Caco-2 (cell line): ENCODE results near the gene CA7. TPM values are rescaled to one million over a fixed set of nuclear protein-coding genes. Genes with fewer than 3 reads are reported as not detected.

Experiments used
- BruUV-seq: library from RNA; stranded (reverse); fragments of 400-500 nt; replicated peaks from 2 replicates; lab custom pipeline; 2021; lab: Mats Ljungman, UMichigan
- CTCF ChIA-PET: fragments of 300-600 bp; sonication (Branson Sonifier 250); formaldehyde crosslinking; loops from one replicate; lab custom pipeline; 2022; ENCODE audit warnings: antibody characterized with exemption; lab: Charles Lee
- POLR2A ChIA-PET: fragments of 300-600 bp; sonication (Branson Sonifier 250); formaldehyde crosslinking; loops from one replicate; lab custom pipeline; 2022; ENCODE audit warnings: antibody characterized with exemption; lab: Charles Lee
- DNase-seq, 2 experiments: peaks; one replicate each; pipeline versions ENCODE4 v3.0.0 to v3.0.0-alpha.2; 2020 to 2022
- H3K27me3 ChIP-seq: replicated peaks from 2 replicates; pipeline ENCODE4 v1.6.0; 2011; ENCODE audit warnings: low read length; ENCODE audit not compliant: control insufficient read depth, insufficient read depth
- H3K36me3 ChIP-seq: 2 replicates; pipeline ENCODE4 v1.5.1; 2011; ENCODE audit warnings: low read length; ENCODE audit not compliant: control insufficient read depth, insufficient read depth
- H3K4me1 ChIP-seq: fragments of 250-450 bp; sonication (Bioruptor Pico); 2 replicates; pipeline ENCODE4 v1.5.1; 2020; ENCODE audit warnings: mild to moderate bottlenecking
- H3K4me3 ChIP-seq: 2 replicates; pipeline ENCODE4 v1.5.1; 2011; ENCODE audit warnings: low read depth, mild to moderate bottlenecking, control low read depth, low read length
- H3K9me3 ChIP-seq: fragments of 250-450 bp; sonication (Bioruptor Pico); 2 replicates; pipeline ENCODE4 v1.5.1; 2020; ENCODE audit warnings: mild to moderate bottlenecking, moderate library complexity
- H3K27ac Mint-ChIP-seq: one replicate; pipeline ENCODE4 v1.8.0; 2022; ENCODE audit warnings: mixed read lengths; ENCODE audit not compliant: unreplicated experiment
- H3K27me3 Mint-ChIP-seq: one replicate; pipeline ENCODE4 v1.8.0; 2022; ENCODE audit warnings: mixed read lengths; ENCODE audit not compliant: insufficient read depth, unreplicated experiment
- H3K36me3 Mint-ChIP-seq: one replicate; pipeline ENCODE4 v1.8.0; 2022; ENCODE audit warnings: mild to moderate bottlenecking, mixed read lengths; ENCODE audit not compliant: insufficient read depth, unreplicated experiment
- H3K4me1 Mint-ChIP-seq: one replicate; pipeline ENCODE4 v1.8.0; 2022; ENCODE audit warnings: low read depth, mixed read lengths; ENCODE audit not compliant: unreplicated experiment
- H3K4me3 Mint-ChIP-seq: one replicate; pipeline ENCODE4 v1.8.0; 2022; ENCODE audit warnings: mild to moderate bottlenecking, moderate library complexity, mixed read lengths; ENCODE audit not compliant: unreplicated experiment
- H3K9me3 Mint-ChIP-seq: one replicate; pipeline ENCODE4 v1.8.0; 2022; ENCODE audit warnings: mixed read lengths; ENCODE audit not compliant: unreplicated experiment
- intact Hi-C: fragments of 100-400 bp; cut with micrococcal nuclease; formaldehyde crosslinking; loops from one replicate; pipeline ENCODE4 v1.10.0; 2022; ENCODE audit not compliant: unreplicated experiment
- total RNA-seq: library from RNA; stranded (reverse); gene quantifications from 2 replicates; pipeline ENCODE4 v1.2.3, GENCODE V29; 2022
- TF ChIP-seq, protein P1 (sequence below), 2 experiments: fragments of 200-600 bp in 1 of 2; IDR thresholded peaks; 1 replicate in 1 of 2; 2 replicates in 1 of 2; pipeline versions ENCODE4 v1.5.1 to v1.8.0; 2011 to 2022; ENCODE audit warnings: antibody characterized with exemption in 1 of 2, control low read depth in 1 of 2, inconsistent platforms in 1 of 2, low read depth in 1 of 2, low read length in 1 of 2, mild to moderate bottlenecking in 1 of 2, moderate library complexity in 1 of 2; ENCODE audit not compliant: insufficient read depth in 1 of 2, severe bottlenecking in 1 of 2, unreplicated experiment in 1 of 2

The CA7 gene
- total RNA-seq, 1 experiment from 2014 or later = 0.68 TPM

GRCh38 chr16:66824006-66824405 lies 20.2 kb upstream of the CA7 start:
- Histone ChIP-seq H3K9me3 (no peaks in the 10 kb centered on the region), H3K27me3 (no peaks in the 10 kb centered on the region), H3K4me3 (no peak overlapping the region), H3K4me1 (no peaks in the 10 kb centered on the region), H3K36me3 (peaks cover 5% of the 10 kb centered on the region)
- intact Hi-C loops = no loop called here
- no peak for DNase-seq
- Mint-ChIP-seq H3K4me3 (no peak overlapping the region), H3K36me3 (peaks cover 82% of the 10 kb centered on the region), H3K27ac (no peak overlapping the region), H3K4me1 (no peaks in the 10 kb centered on the region), H3K9me3 (no peaks in the 10 kb centered on the region), H3K27me3 (no peaks in the 10 kb centered on the region)
- BruUV-seq = no TSS peak
- TF ChIP-seq, protein P1, sequence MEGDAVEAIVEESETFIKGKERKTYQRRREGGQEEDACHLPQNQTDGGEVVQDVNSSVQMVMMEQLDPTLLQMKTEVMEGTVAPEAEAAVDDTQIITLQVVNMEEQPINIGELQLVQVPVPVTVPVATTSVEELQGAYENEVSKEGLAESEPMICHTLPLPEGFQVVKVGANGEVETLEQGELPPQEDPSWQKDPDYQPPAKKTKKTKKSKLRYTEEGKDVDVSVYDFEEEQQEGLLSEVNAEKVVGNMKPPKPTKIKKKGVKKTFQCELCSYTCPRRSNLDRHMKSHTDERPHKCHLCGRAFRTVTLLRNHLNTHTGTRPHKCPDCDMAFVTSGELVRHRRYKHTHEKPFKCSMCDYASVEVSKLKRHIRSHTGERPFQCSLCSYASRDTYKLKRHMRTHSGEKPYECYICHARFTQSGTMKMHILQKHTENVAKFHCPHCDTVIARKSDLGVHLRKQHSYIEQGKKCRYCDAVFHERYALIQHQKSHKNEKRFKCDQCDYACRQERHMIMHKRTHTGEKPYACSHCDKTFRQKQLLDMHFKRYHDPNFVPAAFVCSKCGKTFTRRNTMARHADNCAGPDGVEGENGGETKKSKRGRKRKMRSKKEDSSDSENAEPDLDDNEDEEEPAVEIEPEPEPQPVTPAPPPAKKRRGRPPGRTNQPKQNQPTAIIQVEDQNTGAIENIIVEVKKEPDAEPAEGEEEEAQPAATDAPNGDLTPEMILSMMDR (IDR thresholded peaks at IDR 0.05; ENCODE audit: insufficient read depth in 1 of 2, low read depth in 1 of 2, low read length in 1 of 2, severe bottlenecking in 1 of 2, unreplicated experiment in 1 of 2) = no peak
- ChIA-PET CTCF (interaction anchor here (1.2 kb wide), 1 partner anchor 49 kb away, joined by 3 read pairs; no protein-coding TSS in a partner anchor), POLR2A (interaction anchor here (0.6 kb wide), 1 partner anchor 9 kb away, joined by 3 read pairs; no protein-coding TSS in a partner anchor)

GRCh38 chr16:66830422-66831404 lies 13.5 kb upstream of the CA7 start, which contains the start of gene NAE1:
Gene NAE1 (minus strand): TSS chr16:66830976. CDS start chr16:66830899, 77 bp downstream.
- H3K27ac Mint-ChIP-seq = no peak within 1 kb of the TSS

More at GRCh38 chr16:66830422-66831404, 13.5 kb upstream of the CA7 start, which contains the start of gene NAE1:
- no peaks in the 10 kb centered on the region; the same call in 1 of the 2 replicates for H3K36me3 ChIP-seq
- no peaks in the 10 kb centered on the region for H3K9me3 ChIP-seq
- POLR2A ChIA-PET = interaction anchor here (0.6 to 1.7 kb wide), 10 partner anchors 19 to 567 kb away, joined by 3 to 21 read pairs (median 4); partner anchors contain the start of gene PDP2
- no peaks in the 10 kb centered on the region for H3K27me3 ChIP-seq
- peak; percentile 86 to 96 for DNase-seq
- H3K4me3 ChIP-seq = peak within 1 kb of the TSS; percentile 77
- intact Hi-C loops = loop anchor here (1.0 kb wide), 2 partner anchors 37 to 43 kb away; no protein-coding TSS in a partner anchor
- H3K27me3 Mint-ChIP-seq = peaks cover 3% of the 10 kb centered on the region
- CTCF ChIA-PET = interaction anchor here (0.6 to 3.3 kb wide), 33 partner anchors 8 to 416 kb away, joined by 3 to 136 read pairs (median 5); partner anchors contain the start of genes CA7, DYNC1LI2, FHOD1 and PDP2
- H3K4me3 Mint-ChIP-seq = peak within 1 kb of the TSS; percentile 65
- H3K4me1 Mint-ChIP-seq = no peaks in the 10 kb centered on the region
- no TSS peak for BruUV-seq
- H3K4me1 ChIP-seq = no peaks in the 10 kb centered on the region; the same call in 1 of the 2 replicates
- no peaks in the 10 kb centered on the region for H3K9me3 Mint-ChIP-seq
- H3K36me3 Mint-ChIP-seq = peaks cover 26% of the 10 kb centered on the region
- TF ChIP-seq, protein P1 (IDR thresholded peaks at IDR 0.05; ENCODE audit: insufficient read depth in 1 of 2, low read depth in 1 of 2, low read length in 1 of 2, severe bottlenecking in 1 of 2, unreplicated experiment in 1 of 2) = peak; percentile 97
